Fibroblast of lung (primary cell): ENCODE results near the gene GDF10. TPM values are rescaled to one million over a fixed set of nuclear protein-coding genes. Genes with fewer than 3 reads are reported as not detected.
A peak's percentile ranks its signal among the peaks of the same experiment; 100 is the strongest.

Experiments used
- DNase-seq, 2 donors: peaks; one replicate each; pipeline versions ENCODE4 v3.0.0 to v3.0.0-alpha.2; 2010; ENCODE audit warnings: low read depth in 2 of 2
- H2AFZ ChIP-seq: 2 replicates; pipeline ENCODE4 v1.5.1; 2012; ENCODE audit warnings: low read length, control low read depth, inconsistent platforms
- H3K27ac ChIP-seq: 2 replicates; pipeline ENCODE4 v1.5.1; 2011; ENCODE audit warnings: low read length, control low read depth; ENCODE audit not compliant: insufficient read depth
- H3K27me3 ChIP-seq: 2 replicates; pipeline ENCODE4 v1.5.1; 2011; ENCODE audit warnings: mild to moderate bottlenecking, low read length; ENCODE audit not compliant: control insufficient read depth, insufficient read depth
- H3K36me3 ChIP-seq: 2 replicates; pipeline ENCODE4 v1.5.1; 2011; ENCODE audit warnings: low read length; ENCODE audit not compliant: control insufficient read depth, insufficient read depth
- H3K4me1 ChIP-seq: 2 replicates; pipeline ENCODE4 v1.5.1; 2011; ENCODE audit warnings: low read length; ENCODE audit not compliant: control insufficient read depth, insufficient read depth; ENCODE audit errors: extremely low read depth
- H3K4me2 ChIP-seq: 2 replicates; pipeline ENCODE4 v1.5.1; 2011; ENCODE audit warnings: low read length, control low read depth; ENCODE audit not compliant: insufficient read depth; ENCODE audit errors: extremely low read depth
- H3K4me3 ChIP-seq, 4 experiments: fragments of 200-600 bp in 1 of 4; sonication (generic) in 1 of 4; replicated peaks in 1 of 4; 2 replicates each; pipeline ENCODE4 v1.5.1; 2011 to 2016; ENCODE audit warnings: low read length in 4 of 4, low read depth in 3 of 4, mild to moderate bottlenecking in 3 of 4, control low read depth in 2 of 4, inconsistent platforms in 1 of 4, mixed read lengths in 1 of 4; ENCODE audit not compliant: insufficient read depth in 1 of 4; ENCODE audit errors: control extremely low read depth in 1 of 4
- H3K79me2 ChIP-seq: 2 replicates; pipeline ENCODE4 v1.5.1; 2012; ENCODE audit warnings: mild to moderate bottlenecking, low read length, inconsistent platforms; ENCODE audit not compliant: control insufficient read depth, insufficient read depth
- H3K9ac ChIP-seq: 2 replicates; pipeline ENCODE4 v1.5.1; 2011; ENCODE audit warnings: mild to moderate bottlenecking, low read length, control low read depth; ENCODE audit not compliant: insufficient read depth
- H3K9me3 ChIP-seq: 2 replicates; pipeline ENCODE4 v1.5.1; 2012; ENCODE audit warnings: low read depth, low read length; ENCODE audit not compliant: control insufficient read depth, insufficient read depth
- H4K20me1 ChIP-seq: 2 replicates; pipeline ENCODE4 v1.5.1; 2011; ENCODE audit warnings: low read length; ENCODE audit not compliant: control insufficient read depth, insufficient read depth; ENCODE audit errors: extremely low read depth
- CTCF ChIP-seq, 2 donors: IDR thresholded peaks in 1 of 2; conservative IDR thresholded peaks in 1 of 2; 1 replicate in 1 of 2; 2 replicates in 1 of 2; pipeline ENCODE4 v1.5.1; 2011 to 2012; ENCODE audit warnings: low read length in 2 of 2, control low read depth in 1 of 2, inconsistent platforms in 1 of 2, low read depth in 1 of 2, mild to moderate bottlenecking in 1 of 2
- EZH2 ChIP-seq: IDR thresholded peaks from 2 replicates; pipeline ENCODE4 v1.5.1; 2012; ENCODE audit warnings: low read length, control low read depth, mild to moderate bottlenecking; ENCODE audit errors: missing control alignments
- polyA plus RNA-seq, 2 donors: library from polyadenylated mRNA; depleted of rRNA in 1 of 2; stranded (reverse) in 1 of 2; unstranded in 1 of 2; fragments of >200 nt; gene quantifications; 2 replicates each; pipeline ENCODE4 v1.2.1, GENCODE V29; 2011 to 2012; ENCODE audit warnings: missing spikeins in 1 of 2
- total RNA-seq: library from RNA; depleted of rRNA; stranded (reverse); fragments of >200 nt; gene quantifications from 2 replicates; pipeline ENCODE4 v1.2.1, GENCODE V29; 2014

The GDF10 gene
- total and polyA plus RNA-seq, 2 donors (not counting 1 experiment from before 2014, with no cell fraction given), result 6.2 to 25.1 TPM

DNA sequence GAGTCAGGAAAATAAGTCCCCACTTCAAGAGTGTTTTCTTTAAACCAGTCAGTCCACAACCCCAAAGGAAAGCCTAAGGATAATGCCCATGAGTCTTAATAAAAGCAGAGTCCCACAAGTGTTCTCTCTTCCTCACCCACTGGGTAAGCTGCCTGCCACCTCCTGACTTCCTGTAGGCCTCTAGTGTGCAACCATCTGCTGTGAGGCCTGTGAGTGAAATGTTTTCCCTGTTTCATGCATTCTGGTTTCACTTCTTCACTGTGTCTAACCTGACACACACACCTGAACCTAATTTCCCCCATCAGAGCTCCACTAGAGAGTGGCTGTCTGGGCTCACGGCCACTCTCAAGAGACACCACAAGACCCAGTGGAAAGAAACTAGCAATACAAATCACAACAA lies 38.9 kb upstream of the GDF10 start:
- H3K27me3 ChIP-seq, result no peaks in the 10 kb centered on the region
- H3K9ac ChIP-seq, result no peak overlapping the region
- DNase-seq, result no peak
- no peaks in the 10 kb centered on the region for H3K9me3 ChIP-seq
- no peak overlapping the region for H3K4me2 ChIP-seq
- H3K79me2 ChIP-seq, result no peaks in the 10 kb centered on the region
- no peak for TF ChIP-seq EZH2
- no peak for TF ChIP-seq CTCF (conservative IDR thresholded peaks at IDR 0.05 in 1 of 2, IDR thresholded peaks at IDR 0.05 in 1 of 2; ENCODE audit: low read depth in 1 of 2, low read length in 2 of 2)
- H3K4me3 ChIP-seq, result no peak overlapping the region
- no peak overlapping the region for H2AFZ ChIP-seq
- H3K4me1 ChIP-seq, result no peaks in the 10 kb centered on the region
- H4K20me1 ChIP-seq, result no peaks in the 10 kb centered on the region
- no peaks in the 10 kb centered on the region for H3K36me3 ChIP-seq
- H3K27ac ChIP-seq, result no peak overlapping the region

- Histone ChIP-seq H3K36me3 (no peaks in the 10 kb centered on the region), H4K20me1 (no peaks in the 10 kb centered on the region), H3K79me2 (no peaks in the 10 kb centered on the region), H3K9me3 (no peaks in the 10 kb centered on the region), H2AFZ (no peak overlapping the region), H3K4me2 (no peak overlapping the region), H3K27ac (no peak overlapping the region), H3K4me3 (no peak overlapping the region), H3K27me3 (no peaks in the 10 kb centered on the region), H3K4me1 (no peaks in the 10 kb centered on the region), H3K9ac (no peak overlapping the region)
- DNase-seq, result no peak
- no peak for TF ChIP-seq CTCF (conservative IDR thresholded peaks at IDR 0.05 in 1 of 2, IDR thresholded peaks at IDR 0.05 in 1 of 2; ENCODE audit: low read depth in 1 of 2, low read length in 2 of 2)
- no peak for TF ChIP-seq EZH2
Measured at GRCh38 chr10:47261556-47261955, 38.4 kb upstream of the GDF10 start.

DNA sequence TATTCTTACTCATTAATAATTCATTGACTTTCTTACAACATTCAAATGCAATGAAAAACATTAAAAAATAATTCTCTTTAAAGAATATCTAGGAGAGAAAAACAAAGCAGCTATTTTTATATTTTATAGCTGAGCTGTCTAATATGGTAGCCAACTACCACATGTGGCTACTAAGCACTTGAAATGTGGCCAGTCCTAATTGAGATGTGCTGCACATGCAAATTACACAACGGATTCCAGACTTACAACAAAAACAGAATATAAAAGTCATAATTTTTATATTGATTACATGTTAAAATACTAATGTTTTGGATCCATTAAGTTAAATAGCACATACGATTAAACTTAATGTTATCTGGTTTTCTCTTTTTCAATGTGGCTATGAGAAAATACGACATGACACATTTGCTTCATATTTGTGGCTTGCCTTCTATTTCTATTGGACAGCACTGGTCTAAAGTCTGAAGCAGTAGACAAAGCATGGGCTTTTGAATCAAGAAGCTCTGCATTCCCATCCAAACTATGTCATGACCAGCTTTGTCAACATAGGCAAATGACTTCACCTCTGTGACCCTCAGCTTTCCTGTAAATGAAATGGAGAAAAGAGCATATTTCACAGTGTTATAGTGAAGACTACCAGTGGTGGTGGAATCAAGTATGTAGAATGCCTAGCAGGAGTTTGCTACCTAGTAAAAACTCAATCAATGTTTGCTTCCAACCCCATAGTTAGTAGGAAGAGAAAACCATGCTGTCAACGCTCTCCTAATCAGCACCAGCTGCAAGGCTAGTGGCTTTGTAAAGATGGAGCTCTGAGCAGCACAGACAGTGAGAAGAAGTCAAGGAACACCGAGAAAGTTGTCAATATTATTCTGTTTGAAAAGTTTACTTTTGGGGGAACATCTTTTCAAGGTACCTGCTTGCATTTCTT lies 37.1 kb upstream of the GDF10 start:
- H4K20me1 ChIP-seq, result no peaks in the 10 kb centered on the region
- no peaks in the 10 kb centered on the region for H3K4me1 ChIP-seq
- no peaks in the 10 kb centered on the region for H3K9me3 ChIP-seq
- no peak overlapping the region for H3K27ac ChIP-seq
- H3K4me3 ChIP-seq, result no peak overlapping the region
- no peaks in the 10 kb centered on the region for H3K79me2 ChIP-seq
- H3K4me2 ChIP-seq, result no peak overlapping the region
- no peaks in the 10 kb centered on the region for H3K36me3 ChIP-seq
- no peak overlapping the region for H2AFZ ChIP-seq
- TF ChIP-seq CTCF (conservative IDR thresholded peaks at IDR 0.05 in 1 of 2, IDR thresholded peaks at IDR 0.05 in 1 of 2; ENCODE audit: low read depth in 1 of 2, low read length in 2 of 2) (no peak), EZH2 (no peak)
- H3K9ac ChIP-seq, result no peak overlapping the region
- H3K27me3 ChIP-seq, result no peaks in the 10 kb centered on the region
- DNase-seq, result peak in 1 of 2 donors; percentile 74
